ENCODE results near the gene STS.
A peak's percentile ranks its signal among the peaks of the same experiment; 100 is the strongest.

Gene STS, protein sequence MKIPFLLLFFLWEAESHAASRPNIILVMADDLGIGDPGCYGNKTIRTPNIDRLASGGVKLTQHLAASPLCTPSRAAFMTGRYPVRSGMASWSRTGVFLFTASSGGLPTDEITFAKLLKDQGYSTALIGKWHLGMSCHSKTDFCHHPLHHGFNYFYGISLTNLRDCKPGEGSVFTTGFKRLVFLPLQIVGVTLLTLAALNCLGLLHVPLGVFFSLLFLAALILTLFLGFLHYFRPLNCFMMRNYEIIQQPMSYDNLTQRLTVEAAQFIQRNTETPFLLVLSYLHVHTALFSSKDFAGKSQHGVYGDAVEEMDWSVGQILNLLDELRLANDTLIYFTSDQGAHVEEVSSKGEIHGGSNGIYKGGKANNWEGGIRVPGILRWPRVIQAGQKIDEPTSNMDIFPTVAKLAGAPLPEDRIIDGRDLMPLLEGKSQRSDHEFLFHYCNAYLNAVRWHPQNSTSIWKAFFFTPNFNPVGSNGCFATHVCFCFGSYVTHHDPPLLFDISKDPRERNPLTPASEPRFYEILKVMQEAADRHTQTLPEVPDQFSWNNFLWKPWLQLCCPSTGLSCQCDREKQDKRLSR

DNA sequence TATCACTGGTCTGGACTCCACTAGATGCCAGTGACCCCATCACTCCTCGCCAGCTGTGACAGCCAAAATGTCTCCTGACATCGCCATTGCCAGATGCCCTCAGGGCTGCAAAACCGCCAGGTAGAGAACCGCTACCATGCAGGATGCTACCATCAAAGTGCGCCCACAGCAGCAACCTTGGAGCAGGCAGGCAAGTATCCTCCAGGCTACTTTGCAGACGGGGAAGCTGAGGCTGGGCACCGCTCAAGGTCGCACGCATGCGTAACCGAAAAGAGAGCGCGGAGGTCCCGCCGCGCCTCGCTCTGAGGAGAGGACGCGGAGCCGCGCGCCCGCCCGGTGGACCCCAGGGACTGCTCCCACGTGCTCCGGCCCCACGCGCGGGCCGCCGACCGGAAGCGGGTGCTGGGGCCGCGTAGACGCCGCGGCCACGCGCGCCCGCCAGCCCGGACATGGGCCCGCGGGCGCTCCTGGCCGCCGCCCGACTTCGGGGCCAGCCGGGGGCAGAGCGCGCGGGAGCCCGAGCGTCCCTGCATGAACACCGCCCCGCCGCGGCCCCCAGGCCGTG is at the start of gene STS:
Gene STS, plus strand, starts transcription at position 300 of the 565 bp plus-strand sequence. CDS start 105,488 bp downstream, outside the sequence.
- peak in 3 of 4 experiments; percentile 3 to 52 (median 24) for DNase-seq

DNA sequence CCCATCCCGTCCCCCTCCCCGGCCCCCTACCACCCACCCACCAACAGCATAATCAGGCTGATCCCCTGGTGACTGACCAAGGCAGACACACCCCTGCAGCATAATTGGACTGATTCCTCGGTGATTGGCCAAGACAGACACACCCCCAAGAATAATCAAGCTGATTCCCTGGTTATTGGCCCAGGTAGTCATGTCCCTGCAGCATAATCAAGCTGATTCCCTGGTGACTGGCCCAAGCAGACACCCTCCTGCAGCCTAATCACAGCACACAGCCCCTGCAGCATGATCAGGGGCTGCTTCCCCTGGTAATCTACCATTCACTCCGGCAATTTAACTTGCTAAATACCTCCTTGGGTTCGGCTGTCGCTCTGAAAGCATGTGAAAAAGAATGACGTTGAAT is 47.5 kb upstream of the STS start:
- no peak for DNase-seq

DNA sequence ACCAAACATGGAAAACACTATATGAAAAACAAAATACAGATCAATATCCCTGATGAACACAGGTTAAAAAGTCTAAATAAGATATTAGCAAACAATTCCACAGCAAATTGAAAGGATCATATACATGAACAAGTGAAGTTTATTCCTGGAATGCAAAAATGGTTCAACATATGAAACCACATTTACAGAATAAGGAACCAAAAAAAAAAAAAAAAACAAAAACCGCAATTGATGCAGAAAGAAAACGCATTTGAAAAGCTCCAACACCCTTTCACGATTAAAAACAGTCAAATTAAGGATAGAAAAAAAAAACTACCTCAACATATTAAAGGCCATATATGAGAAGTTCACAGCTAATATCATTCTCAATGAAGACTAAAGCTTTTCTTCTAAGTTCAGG is 45.4 kb upstream of the STS start:
- no peak for DNase-seq

DNA sequence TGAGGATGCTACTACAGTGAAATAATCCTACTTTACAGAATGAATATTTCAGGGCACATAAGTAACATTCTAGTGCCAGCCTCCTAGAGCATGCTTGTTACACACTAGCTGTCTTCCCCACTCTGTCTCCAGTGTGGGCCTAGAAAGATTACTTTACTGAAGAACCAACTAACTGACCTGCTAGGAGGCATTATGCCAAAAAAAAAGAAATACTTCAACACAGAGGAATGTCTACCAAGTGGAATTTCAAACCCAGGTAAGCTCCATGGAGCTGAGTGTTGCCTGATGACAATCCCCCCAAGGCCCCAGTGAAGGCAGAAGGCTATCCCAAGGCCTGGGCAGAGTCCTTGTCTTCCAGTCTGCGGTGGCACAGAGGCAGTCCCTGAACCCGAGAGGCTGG is 40.9 kb upstream of the STS start:
- DNase-seq: no peak

DNA sequence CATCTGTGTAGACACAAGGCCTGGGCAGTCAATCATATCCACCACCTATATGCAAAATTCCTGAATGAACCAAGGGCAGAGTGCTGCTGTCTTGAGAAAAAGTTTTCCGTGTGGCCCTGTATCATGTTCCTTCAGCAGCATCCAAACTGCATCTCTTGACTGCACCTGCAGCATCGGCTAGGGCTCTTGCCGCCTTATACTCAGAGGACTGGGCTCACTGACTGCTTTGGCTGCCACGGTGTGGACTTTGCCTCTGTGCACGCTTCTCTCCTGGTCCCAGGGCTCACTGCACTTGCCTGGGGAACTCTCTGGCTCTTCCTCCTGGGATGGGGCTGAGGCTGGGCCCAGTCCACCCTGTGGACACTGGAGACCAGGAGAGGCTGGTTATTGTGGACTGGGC is 39.5 kb upstream of the STS start:
- no peak for DNase-seq

DNA sequence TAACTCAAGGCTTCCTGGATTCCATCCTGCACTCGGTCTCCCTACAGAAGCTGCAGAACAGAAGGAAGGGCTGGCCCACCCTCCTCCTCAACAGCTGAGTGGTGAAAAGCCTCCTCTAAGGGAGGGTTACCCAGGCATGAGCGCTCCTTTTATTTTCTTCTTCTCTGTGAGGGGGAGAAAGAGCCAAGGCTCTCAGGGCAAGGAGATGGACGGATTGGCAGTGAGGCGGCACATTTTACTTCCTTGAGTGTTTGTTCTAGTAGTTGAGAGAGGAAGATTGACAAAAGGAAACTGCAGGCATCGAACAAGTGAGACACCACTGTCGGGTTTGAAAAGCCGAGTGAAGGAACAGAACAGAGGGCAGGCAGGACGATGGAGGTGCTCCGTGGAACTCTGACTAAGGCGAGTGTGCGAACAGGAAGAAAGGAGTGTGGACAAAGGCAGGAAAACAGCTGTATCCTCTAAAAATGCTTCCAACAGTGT is 38.4 kb upstream of the STS start:
- no peak for DNase-seq

DNA sequence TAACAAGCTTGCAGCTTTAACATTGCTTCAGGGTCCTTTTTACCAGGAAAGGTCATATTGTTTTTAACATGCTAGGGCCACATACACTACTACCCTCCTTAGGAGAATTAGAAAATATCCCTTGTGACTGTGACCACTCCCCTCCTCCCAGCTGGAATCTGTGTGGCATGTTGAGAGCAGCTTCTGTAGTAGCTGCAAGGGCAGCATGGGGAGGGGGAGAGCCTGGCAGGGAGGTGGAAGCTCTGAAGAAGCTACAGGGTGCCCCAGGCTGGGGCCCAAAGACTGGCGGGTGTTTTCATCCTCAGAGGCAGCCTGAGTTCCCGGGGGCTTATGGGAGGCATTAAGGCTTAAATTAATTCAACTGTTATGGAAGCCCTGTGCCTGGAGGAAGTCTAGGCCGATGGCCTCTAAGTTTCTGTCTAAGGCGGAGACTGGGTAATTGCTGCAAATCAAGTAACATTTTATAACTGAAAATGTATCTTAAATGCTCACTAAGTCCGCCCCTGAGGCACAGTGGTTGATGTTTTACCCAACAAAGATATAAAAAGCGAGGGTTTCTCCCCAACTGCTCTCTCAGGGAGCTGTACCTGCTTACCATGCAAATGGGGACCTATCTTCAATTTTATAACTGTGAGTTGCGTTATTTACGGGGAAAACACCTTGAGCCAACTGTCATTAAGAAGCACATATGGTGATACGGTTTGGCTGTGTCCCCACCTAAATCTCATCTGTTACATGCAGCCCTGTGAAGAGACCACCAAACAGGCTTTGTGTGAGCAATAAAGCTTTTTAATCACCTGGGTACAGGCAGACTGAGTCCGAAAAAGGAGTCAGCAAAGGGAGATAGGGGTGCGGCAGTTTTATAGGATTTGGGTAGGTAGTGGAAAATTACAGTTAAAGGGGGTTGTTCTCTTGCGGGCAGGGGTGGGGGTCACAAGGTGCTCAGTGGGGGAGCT is 37.4 kb upstream of the STS start:
- DNase-seq: no peak

DNA sequence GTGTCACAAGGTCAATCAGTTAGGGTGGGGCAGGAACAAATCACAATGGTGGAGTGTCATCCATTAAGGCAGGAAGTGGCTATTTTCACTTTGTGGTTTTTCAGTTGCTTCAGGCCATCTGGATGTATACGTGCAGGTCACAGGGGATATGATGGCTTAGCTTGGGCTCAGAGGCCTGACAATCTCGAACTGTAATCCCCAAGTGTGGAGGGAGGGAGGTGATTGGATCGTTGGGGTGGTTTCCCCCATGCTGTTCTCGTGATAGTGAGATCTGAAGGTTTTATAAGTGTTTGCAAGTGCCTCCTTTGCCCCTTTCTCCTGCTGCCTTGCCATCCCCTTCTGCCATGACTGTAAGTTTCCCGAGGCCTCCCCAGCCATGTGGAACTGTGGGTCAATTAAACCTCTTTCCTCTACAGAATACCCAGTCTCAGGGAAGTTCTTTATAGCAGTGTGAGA is 36.7 kb upstream of the STS start:
- DNase-seq: no peak

DNA sequence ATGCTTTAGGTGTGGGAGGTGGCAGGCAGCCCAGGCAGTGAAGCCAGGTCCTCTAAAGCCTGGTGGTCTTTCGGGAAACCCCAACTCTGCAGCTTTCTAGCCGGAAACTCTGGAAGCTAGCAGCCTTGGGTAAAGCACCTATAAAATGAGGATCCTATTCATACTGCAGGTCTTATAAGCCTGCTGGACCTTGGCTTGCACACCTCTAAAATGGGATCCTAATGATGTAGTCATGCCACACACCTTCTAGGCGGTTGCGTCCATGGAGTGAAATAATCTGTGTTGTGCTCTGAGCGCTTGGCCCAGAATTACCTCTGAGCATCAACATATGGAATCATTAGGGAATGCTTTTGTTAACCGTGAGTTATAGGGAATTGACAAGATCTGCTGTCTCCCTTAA is 36.0 kb upstream of the STS start:
- no peak for DNase-seq

DNA sequence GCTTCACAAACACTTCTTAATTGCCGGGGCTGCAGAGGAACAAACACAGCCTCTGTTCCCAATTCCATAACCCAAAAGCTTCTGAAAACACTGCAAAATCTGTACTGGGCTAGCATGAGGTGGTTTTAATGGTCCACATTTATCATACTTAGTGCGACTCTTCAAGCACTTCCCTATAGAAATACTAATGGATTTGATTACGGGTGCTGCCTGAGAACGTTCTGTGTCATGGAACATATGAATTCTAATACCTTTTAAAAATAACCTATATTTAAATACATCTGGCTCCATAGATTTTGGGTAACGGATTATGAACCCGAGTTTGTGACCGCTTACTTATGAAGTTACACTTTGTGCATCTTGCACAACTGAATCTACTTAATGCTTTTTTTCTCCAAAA is 35.4 kb upstream of the STS start:
- DNase-seq: no peak

DNA sequence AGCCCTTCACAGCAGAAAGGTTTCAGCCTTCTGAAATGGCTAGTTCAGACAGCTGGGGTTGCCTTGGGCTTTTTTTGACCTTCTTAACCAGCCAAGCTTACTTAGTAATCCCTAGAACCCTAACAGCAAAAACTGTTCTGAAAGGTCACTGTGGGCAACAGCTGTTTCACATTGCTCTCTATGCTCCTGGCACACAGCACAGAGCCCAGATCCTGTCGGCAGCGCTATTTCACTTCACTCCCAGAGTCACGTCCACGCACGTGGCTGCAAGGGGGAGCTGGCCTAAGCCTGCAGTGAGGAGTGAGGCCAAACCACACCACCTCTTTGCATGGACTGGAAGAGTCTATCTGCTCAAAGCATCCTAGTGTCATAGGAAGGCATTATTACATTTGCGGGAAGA is 32.0 kb upstream of the STS start:
- no peak for DNase-seq

DNA sequence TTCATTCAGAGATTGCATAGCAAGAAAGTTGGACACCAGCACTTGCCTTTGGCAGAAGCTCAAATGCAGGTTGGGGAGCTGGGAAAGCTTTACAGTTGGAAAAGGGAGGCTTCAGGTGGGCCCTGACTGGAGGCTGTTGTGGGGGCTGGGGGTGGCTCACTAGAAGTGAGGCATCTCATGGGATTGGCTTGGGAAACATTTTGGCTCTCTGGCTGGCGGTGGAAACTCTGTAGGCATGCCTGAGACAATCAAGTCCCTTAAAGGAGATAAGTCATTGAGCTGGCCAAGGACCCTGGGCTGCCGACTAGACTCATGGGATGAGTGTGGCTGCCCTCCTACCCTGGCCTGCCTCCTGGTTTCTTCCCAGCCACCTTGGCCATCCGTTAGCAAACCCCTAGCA is 31.4 kb upstream of the STS start:
- no peak for DNase-seq

DNA sequence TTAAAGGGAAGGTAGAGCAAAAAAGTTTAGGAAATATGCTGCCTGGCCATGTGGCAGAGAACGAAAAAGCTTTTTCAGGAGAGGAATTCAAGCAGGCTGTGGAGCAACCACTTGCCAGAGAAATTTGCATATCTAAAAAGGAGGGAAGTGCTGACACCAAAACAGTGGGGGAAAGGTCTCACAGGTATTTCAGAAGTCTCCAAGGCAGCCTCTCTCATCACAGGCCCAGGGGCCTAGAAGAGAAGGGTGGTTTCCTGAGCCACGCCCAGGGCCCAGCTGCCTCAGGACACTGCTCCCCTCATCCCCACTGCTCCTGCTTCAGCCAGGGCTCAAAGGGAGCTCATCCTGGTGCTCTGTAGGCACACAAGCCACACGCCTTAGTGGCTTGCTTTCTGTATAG is 29.9 kb upstream of the STS start:
- DNase-seq: no peak

DNA sequence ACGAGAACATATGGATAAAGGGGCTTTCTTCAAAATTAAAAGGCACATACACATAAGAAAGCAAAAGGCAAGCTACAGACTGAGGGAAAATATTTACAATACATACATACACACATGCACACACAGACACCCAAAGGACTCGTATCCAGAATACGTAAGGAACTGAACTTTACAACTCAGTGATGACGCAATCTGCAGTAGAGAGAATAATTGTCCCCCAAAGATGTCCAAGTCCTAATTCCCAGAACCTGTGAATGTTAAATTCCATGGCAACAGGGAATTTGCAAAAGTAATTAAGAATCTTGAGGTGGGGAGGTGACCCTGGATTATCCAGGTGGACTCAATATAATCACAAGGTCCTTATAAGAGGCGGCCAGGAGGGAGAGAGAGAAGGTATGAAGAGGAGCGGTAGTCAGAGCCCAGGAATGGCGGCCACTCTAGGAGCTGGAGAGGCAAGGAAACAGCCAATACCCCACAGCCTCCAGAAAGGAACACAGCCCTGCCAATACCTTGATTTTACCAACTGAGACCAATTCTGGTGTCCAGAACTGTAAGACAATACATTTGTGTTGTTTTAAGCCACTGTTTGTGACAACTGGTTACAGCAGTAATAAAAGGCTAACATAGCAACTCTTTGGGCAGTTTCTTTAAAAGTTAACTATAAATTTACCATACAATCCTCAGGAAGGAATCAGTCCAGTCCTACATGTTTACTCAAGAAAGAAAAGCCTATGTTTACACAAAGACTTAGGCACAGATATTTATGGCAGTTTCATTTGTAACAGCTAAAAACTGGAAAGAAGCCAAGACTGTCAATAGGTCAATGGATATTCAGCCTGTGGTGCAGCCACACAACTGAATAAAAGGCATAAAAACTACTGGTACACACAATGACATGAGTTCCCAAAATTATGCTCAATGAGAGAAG is 27.3 kb upstream of the STS start:
- no peak for DNase-seq

DNA sequence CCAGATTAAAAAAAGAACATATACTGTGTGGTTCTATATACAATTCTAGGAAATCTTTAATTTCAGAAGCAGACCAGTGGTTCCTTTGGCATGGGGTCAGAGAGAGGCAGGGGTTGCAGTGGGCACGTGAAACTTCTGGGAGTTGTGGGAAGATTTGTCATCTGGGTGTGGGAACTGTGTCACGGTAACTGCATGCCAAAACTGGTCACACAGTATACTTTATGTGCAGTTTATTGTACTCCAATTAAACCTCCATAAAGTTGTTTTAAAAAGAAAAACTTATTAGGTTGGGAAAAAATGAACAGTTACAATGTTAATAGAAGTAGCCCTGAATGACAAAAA is 26.7 kb upstream of the STS start:
- DNase-seq: no peak

DNA sequence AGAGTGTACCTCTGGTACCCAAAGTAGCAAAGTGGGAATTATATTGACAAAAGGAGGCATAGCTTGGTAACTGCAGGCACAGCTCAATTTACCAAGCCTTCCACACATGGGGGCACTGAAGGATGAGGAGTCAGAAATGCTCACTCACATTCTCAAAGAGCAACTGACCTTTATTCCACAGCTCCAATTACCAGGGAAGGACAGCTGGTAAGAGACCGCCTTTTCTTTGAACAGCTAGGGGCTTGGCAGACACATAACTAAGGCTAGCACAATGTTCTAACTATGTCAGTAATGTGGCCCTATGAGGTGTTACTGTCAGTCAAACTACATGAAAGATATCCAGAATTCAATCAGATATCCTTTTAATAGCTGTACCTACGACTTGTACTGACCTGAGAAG is 20.5 kb upstream of the STS start:
- DNase-seq: no peak

DNA sequence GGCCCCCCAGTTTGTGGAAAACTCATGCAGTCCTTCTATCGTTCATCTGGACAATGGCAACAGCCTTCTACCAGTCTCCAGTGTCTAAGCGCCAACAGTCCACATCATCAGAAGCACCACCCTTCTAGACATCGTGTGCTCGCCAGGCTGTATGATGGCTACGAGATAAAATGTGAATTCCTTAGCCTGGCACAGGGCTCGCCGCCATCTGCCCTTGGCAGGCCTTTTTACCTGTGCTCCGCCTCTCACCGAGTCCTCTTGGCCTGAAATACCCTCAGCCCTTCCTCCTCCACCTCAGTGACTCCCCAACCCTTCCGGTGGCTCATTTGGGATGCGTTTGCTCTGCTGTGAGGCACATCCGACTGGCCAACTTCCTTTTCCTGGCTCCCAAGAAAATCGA is 15.9 kb upstream of the STS start:
- DNase-seq: no peak

DNA sequence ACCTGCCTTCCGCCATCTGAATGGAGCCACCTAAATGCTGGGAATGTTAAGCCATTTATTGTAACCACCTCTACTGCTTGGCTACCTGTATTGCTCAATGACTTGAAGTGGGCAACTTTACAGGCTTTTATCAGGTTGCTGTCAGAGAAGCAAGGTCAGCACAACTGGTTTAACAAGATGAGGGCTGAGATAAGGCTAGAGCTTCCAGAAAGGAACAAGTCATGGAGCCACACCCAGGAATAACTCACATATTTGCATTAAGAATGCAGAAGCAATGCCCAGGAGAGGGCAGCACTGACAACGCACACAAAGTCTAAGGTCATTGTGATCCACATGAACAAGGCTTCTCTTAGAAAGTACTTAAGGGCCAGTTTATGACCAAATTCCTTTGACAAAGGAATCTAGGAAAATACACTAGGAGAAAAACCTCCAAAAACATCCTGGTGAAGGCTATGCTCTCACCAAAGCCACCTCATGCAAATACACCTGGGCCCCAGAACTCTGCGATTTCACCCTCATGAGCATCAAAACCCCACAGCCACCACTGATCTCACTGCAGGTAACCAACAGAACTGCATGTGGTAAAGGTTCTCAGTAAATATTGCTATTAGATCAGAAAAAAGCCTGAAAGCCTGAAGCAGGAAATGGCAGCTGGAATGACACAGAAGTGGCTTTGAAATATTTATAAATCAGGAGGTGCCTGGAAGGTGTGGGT is 15.0 kb upstream of the STS start:
- DNase-seq: peak in 1 of 4 experiments; percentile 7

DNA sequence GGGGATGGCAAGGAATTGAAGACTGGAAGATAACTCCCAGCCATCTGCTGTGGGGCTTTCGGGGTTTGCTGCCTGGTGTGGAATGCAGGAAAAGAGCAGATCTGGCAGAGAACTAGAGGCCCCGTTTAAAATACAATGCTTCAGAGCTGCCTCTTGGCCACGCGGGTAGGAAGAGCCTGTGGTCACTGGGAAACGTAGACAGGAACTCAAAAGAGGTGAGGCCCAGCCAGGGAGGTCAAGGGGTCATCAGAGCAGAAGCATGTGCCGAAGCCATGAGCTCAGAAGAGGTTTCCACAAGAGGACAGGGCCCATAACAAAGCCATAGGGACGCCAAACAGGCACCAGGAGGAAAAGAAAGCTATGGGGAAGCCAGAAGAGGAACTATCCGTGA is 14.5 kb upstream of the STS start:
- no peak for DNase-seq

DNA sequence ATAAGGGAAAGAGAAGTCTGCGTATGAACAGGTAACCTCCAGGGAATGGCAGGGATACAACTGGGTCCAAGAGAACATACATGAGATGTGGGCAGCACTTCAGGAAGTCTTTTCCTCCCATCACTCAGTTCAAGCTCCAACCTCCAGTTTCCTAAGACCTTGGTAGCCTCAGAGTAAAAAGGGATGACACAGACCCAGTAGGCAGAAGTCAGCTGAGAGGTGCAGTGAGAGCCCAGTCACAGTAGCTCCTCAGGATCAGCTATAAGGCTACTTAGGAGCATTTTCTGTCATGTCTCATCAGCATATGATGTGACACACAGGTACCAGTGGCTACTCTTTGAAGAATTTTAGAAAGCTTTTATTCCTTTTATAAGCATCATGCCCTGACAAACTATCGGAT is 12.5 kb upstream of the STS start:
- DNase-seq: no peak

Measured in activated naive CD4-positive, alpha-beta T cell (primary cell).